Omental fat pad (tissue), 4 donors: ENCODE measurements around the gene PAK1. TPM values are rescaled to one million over a fixed set of nuclear protein-coding genes. Genes with fewer than 3 reads are reported as not detected.

Experiments
- ATAC-seq: fragments of 150-250 bp; one replicate; pipeline ENCODE4 v1.9.1; 2016; ENCODE audit warnings: mild to moderate bottlenecking, moderate library complexity; ENCODE audit not compliant: low FRiP score
- DNase-seq: peaks from one replicate; pipeline ENCODE4 v3.0.0-alpha.2; 2019; ENCODE audit warnings: low spot score
- total RNA-seq, 4 donors: library from RNA; depleted of rRNA; stranded (reverse); fragments of >200 nt; gene quantifications; one replicate each; pipeline ENCODE4 v1.1.0, GENCODE V29; 2016
- TF ChIP-seq, protein P1 (sequence below), 3 donors: fragments of 450-650 bp; IDR thresholded peaks; one replicate each; pipeline ENCODE4 v1.5.1; 2016 to 2017; ENCODE audit warnings: antibody characterized with exemption in 3 of 3, mild to moderate bottlenecking in 3 of 3, moderate library complexity in 2 of 3

The PAK1 gene
- total RNA-seq, 4 donors from 2014 or later: 17.7 to 36.7 (median 22.3) TPM

GRCh38 chr11:77370217-77370616 lies 103.7 kb downstream of the PAK1 start:
- TF ChIP-seq, protein P1, sequence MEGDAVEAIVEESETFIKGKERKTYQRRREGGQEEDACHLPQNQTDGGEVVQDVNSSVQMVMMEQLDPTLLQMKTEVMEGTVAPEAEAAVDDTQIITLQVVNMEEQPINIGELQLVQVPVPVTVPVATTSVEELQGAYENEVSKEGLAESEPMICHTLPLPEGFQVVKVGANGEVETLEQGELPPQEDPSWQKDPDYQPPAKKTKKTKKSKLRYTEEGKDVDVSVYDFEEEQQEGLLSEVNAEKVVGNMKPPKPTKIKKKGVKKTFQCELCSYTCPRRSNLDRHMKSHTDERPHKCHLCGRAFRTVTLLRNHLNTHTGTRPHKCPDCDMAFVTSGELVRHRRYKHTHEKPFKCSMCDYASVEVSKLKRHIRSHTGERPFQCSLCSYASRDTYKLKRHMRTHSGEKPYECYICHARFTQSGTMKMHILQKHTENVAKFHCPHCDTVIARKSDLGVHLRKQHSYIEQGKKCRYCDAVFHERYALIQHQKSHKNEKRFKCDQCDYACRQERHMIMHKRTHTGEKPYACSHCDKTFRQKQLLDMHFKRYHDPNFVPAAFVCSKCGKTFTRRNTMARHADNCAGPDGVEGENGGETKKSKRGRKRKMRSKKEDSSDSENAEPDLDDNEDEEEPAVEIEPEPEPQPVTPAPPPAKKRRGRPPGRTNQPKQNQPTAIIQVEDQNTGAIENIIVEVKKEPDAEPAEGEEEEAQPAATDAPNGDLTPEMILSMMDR (IDR thresholded peaks at IDR 0.05): no peak
- DNase-seq: no peak
- no peak for ATAC-seq

- TF ChIP-seq, protein P1 (IDR thresholded peaks at IDR 0.05): no peak
- ATAC-seq (no peak), DNase-seq (no peak)
These were observed 112.7 kb downstream of the PAK1 start for GRCh38 chr11:77361184-77361583.

GRCh38 chr11:77359481-77359880 lies 114.4 kb downstream of the PAK1 start:
- DNase-seq (no peak), ATAC-seq (no peak)
- TF ChIP-seq, protein P1 (IDR thresholded peaks at IDR 0.05): no peak

GRCh38 chr11:77353131-77353530 lies 120.8 kb downstream of the PAK1 start:
- TF ChIP-seq, protein P1 (IDR thresholded peaks at IDR 0.05): no peak
- ATAC-seq (no peak), DNase-seq (no peak)

GRCh38 chr11:77351281-77351886 lies 122.5 kb downstream of the PAK1 start:
- TF ChIP-seq, protein P1 (IDR thresholded peaks at IDR 0.05): no peak
- DNase-seq: no peak
- no peak for ATAC-seq

DNA sequence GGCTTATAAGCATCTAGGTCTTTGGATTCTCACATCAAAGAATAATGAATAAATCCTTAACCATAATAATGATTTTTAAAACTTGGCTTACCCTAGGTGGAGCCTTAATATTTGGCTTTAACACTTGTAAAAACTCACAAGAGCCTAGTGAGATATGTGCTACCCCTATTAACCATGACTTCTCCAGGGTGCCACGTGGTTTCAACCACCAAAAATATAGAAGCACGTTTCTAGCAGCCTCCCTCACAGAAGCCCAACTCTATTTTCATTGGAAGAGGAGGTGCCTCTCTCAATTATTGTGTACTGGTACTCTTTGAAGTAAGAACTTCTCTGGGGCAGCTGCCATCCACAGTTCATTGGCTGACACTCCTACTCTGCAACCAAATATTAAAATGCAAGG lies 125.9 kb downstream of the PAK1 start:
- no peak for DNase-seq
- no peak for ATAC-seq

More for the DNA sequence above, 125.9 kb downstream of the PAK1 start:
- TF ChIP-seq, protein P1 (IDR thresholded peaks at IDR 0.05): no peak
